Hypothalamus (tissue), 51 donors: ENCODE results near the gene TMEM258.

Experiments
- DNase-seq, 51 donors: peaks; one replicate each; lab custom pipeline; 2025; lab: John Stamatoyannopoulos, UW

Gene TMEM258

DNA sequence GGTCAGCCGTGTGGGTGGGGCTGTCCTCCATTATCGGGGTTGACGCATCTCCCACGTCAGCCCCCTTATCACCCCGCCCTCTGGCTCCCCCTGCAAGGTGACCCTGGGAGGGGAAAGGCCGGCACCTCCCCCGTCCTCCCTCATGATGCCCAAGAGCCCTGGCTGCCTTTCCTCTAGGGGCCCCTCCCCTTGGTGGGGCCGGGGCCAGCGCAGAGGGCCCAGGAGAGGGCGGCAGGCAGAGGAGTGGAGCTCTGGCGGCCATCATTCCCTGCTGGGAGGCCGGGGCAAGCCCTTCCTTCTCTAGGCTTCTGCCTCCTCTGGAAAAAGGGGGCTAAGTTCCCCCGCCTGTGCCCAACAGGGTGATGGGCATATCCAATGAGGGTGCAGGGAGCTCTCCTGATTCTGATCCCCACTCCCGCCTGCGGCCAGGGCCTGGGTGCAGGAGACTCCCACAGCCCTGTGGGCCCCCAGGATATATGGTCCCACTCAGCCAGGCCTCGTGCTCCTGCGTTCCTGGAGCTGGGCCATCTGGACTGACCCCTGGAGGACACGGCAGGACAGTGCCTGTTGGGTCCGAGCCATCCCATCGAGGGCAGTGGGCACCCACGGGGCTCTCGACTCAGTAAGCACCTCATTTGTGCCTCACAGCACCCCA, 27.7 kb downstream of the TMEM258 start:
- DNase-seq: no peak

DNA sequence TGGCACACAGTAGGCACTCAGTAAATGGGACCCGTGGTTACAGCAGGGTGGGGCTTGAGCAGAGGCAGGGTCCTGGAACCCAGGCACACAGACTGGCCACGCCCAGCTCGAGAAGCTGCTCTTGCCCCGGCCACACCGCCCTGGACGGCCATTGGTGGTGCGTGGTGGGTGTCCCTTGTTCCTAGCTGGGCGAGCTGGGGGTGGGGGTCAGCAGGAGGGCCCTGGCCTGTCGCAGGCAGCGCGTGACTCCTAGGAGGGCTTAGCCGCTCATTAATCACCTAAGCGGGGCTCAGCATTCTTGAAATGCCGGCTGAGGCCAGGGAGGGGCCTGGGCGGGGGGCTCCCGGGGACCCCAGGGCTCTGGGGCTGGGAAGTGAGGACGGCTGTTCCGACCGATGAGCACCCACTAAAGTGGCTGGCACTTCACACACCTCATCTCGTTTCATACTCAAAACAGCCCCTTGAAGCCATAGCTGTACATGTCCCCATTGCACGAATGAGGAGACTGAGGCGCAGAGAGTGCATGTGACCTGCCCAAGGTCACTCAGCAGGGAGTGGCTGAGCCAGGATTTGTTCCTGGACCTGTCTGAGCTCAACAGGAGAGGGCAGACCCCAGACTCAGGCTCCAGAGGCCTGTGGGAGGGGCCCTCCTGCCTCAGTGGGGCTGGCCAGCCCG, 28.3 kb downstream of the TMEM258 start:
- DNase-seq: no peak

DNA sequence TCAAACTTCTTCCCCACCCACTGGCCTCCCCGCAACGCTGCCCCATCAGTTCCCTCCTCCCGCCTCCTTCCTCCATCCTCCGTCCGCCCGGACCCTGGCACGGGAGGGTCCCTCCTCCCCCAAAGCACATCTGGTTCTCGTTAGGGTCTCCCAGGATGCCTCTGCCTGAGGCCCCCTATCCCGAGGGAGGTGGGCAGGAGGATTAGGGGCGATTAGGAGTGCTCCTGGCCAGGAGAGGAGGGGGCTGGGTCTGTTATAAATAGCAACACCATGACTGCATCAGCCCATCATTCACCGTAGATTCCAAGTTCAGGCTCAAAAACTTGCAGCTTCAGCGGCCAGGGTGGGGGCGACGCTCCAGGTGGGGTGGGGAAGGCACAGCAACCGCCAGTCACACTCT, 29.6 kb downstream of the TMEM258 start:
- no peak for DNase-seq

DNA sequence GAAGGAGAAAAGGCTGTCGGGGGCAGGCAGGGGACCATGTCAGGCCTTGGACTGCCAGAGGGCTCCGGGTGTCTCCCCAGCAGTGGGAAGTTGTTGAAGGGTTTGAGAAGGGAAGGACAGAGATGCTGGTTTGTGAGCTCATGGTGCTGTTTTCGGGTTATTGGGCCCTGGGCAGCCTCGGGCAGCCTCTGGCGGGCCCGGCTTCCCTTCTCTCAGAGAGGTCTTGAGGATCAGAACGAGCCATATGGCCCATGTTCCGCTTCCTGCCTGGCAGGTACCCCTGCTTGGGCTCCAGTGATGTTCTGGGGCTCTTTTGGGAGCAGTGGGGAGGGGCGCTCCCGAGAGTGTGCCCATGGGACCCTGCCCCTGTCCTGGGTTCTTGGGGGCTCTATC, 30.2 kb downstream of the TMEM258 start:
- DNase-seq: no peak

DNA sequence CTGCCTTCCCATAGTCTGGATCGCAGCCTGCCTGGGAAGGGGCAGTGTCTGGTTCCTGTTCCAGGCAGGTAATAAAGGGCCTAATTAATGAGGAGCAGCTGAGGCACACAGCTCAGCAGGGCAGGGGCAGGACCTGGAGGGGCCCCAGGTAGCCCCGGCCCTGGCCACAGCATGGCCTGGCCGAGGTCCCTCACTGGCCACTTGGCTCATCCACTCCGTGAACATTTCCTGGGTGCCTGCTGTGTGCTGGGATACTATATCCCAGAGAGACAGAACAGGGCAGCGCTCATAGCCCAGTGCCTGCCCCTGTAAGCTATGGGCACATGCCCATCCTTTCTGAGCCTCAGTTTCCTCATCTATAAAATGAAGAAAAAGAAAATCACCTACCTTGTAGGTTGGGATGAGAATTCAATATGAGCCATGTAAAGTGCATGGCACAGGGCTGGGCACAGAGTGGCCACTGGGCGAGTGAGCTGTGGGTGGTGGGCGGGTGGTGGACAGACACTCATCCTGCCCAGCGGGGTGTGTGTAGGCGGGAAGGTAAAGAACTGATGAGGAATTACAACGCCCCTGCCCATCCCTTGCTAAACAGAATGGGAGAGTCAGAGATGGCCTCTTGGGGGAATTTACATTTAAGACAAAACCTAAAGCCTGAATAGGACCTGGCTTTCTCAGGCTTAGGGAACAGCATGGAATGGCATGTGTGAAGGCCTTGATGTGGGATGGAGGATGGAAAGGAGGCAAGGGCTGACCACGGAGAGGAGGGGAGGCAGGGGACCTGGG, 30.8 kb downstream of the TMEM258 start:
- DNase-seq: peak in 2 of 51 donors; percentile 40 to 51

DNA sequence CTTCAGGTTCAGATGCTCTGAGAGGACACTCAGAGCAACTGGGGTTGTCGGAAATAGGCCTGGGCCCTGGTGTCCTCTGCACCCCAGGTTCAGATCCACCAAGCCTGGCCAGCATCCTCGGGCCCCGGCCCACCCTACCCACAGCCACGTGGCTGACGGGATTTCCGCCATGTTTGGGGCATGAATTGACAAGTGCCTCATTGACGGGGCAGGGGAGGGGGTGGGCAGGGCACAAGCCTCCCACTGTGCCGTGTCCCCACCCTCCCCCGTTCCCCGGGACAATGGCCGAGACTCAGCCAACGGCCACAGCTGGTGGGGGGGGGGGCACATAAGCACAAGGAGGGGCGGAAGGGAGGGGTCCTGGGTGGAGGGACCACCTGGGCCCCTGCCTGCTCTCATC, 31.5 kb downstream of the TMEM258 start:
- peak in 50 of 51 donors; percentile 14 to 93 (median 75) for DNase-seq

DNA sequence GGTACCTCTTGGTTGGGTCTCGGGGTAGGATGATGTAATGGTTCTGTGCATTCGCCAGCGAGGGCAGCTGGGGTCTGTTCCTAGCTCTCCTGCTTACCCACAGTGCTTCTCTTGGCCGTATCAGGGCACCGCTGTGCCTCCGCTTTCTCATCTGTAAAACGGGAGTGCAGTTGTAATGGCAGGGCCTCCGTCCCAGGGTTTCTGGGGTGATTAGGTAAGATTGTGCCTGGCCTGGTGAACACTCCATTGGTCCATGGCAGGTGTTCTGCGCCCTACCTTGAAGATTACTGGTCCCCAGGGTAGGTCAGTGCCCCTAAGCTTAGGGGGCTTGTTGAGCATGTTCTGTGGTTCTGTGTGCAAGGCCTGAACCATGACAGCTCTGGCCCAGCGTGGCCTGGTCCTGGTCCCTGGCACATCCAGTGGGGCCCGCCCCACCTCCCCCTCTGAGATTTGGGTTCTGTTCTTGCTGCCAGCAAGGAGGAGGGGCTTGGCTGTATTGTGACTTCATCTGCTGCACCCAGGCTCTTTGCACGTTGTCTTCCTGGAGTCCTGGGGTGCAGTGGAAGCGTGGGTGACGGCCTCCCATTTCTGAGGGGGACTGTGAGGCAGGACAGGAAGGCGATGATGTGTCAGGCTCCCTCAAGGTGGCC, 35.1 kb downstream of the TMEM258 start:
- peak in 16 of 51 donors; percentile 8 to 48 (median 34) for DNase-seq

DNA sequence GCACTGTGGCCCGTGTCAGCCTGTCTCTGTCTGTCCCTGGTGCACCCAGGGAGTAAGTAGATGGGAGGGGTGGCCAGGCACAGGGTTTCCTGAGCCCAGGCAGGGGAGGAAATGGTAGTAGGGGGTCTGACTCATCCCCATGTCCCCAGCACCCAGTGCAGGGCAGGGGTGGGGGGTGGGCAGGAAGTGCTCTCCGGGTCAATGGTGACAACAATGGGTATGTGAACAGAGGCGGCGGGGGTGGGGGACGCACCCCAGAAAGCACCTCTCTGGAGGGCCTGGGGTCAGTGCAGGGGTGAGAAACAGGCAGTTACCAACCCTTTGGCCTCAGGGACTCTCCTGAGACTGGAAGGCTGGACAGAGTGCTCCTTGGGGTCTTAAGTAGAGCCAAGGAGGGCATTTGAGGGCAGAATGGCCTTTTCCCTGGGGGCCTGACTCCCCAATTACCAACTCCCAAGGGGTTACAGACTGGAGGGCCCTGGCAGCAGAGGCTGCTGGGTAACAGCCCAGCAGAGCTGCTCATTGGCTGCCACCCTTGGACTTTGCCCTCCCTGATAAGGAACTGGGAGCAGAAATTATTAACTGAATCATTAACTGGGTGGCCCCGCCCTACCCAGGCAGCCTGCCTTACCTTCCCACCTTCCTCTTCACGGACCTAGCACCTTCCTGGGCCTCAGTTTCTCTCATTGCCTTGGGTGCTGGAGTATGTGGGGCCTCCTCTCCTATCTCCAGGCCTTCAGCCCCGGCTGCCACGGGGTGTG, 35.8 kb downstream of the TMEM258 start:
- DNase-seq: peak in 2 of 51 donors; percentile 31 to 51

DNA sequence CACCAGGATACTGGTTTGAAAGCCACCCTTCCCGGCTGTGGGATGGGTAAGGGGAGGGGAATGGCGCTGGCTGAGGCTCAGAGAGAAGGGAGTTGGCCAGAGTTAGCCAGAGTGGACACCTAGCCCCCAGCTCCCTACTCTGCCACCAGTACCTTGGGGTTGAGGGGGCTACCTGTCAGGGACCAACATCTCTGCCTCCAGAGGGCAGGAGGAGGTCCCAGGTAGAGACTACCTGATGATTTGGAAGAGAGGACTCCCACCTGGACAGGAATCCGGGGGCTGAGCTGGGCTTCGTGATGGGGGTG, 36.3 kb downstream of the TMEM258 start:
- no peak for DNase-seq

DNA sequence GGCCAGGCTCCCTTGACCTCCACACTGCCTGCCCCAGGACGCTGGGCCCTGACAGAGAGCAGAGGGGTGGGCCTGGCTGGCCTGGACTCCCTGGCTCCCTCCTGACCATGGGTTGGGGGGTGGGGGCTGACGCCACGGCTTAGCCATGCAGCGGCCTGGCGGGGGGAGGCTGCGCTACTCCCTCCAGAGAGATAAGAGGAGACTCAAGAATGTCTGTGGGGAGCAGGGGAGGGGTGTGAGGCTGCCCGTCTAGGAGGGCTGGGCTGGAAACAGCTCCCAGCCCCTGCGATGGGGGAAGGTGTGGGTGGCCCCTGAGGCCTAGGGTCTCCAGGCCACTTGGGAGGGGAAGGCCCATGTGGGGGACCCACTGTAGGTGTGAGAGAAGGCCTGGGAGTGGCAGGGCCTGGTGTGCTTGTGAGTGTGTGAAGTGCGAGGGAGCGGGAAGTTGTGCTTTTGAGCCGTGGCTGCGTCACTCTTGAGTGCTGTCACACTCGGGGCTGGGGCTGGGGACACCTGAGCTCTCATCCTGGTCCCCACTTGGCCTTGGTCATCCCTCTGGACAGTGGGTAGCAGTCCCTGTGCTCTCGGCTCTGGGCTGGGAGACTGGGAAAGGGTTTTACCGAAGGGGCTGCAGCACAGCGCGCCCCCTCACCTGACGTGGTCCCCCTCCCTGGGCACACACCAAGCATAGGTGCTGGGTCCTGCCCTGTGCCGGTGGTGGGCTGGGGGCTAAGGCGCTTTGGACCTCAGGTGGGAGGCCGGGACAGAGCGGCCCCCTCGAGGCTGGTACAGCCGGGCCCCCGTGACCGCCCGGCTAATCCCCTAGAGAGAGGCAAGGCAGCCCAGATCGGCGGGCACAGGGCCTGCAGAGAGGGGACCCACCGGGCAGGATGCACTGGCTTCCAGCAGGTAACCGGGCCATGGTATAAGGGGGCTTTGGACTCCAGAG, 37.6 kb downstream of the TMEM258 start:
- DNase-seq: peak in 1 of 51 donors; percentile 23

DNA sequence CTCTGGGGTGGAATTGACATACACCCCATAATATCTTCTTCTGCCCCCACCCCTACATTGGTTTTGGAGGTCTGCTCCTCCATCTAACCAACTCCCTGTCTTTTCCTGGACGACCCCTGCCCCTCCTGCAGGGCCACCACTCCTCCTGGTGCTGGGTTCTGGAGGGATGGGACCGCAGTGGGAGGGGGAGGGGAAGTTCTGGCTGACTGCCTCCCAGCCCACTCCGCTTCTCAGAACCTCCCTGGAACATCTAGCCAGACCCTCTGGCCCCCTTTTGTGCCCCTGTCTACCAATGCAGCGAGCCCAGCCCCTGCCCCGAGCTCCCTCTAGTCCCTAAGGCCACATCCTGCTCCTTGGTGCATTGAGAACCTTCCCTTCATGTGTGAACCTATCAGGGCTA, 38.7 kb downstream of the TMEM258 start:
- peak in 1 of 51 donors; percentile 17 for DNase-seq

DNA sequence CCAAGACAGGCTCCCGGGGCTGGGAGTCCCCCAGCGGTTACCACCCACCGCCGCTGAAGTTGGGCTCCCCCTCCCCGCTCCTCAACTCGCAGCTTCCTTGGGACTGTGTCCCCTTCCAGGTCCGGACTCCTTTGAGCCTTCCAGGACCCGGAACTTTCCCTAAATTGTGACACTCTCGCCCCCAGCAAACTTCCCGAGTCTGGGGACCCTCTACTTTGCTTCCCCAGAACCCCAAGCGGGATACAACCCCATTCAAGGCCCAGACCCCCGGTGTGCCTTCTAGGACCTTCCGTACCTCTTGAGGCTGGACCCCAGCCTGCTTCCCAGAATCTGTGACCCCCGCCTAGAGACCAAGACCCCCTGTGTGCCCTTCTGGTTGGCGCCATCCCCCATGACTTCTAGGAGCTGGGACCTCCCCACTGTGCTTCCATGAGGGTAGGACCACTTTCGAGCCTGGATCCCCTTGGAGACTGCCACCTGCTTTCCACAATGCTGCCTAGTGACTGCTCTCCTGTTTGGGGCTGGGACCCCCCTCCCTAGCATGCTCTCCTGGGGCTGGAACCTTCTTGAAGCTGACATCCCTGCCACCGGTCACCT, 39.4 kb downstream of the TMEM258 start:
- DNase-seq: no peak

DNA sequence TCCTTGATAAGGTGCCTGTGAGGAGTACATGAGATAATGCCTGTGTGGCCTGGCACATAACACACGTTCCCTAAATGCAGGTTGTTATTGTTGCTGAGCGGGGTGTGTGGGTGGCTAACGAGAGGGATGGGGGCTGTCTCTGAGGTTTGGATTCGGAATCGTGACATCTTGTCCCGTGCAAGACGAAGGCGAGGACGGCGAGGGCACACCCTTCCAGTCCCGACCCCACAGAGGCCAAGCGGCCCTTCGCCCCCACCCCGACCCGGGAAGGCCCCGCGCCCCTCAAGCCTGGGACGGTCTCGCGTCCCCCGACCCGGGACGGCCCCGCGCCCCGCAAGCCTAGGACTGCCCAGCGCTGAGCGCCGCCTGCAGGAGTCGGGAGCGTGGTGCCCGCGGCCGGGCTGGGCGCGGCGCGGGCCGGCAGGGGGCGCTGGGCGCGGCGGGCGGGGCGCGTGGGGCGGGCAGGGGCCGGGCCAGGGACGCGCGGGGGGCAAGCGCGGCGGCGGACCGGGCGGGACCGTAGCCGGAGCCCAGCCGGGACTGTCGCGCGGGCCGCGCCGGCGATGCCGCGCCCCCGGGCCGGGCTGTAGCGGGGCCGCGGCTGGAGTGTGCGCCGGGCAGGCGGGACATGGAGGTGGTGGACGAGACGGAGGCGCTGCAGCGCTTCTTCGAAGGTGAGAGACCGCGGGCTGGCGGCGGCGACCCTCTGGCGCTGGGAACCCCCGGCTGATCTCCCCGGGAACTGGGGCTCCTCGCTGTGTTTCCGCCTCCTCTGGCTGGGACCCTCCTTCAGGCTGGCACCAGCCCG, 40.1 kb downstream of the TMEM258 start, which contains the start of gene MYRF:
Gene MYRF, plus strand, starts transcription at position 520 of the 808 bp plus-strand sequence. Its CDS starts 109 bp downstream, at position 629.
- DNase-seq: peak in 37 of 51 donors; percentile 10 to 82 (median 47)

DNA sequence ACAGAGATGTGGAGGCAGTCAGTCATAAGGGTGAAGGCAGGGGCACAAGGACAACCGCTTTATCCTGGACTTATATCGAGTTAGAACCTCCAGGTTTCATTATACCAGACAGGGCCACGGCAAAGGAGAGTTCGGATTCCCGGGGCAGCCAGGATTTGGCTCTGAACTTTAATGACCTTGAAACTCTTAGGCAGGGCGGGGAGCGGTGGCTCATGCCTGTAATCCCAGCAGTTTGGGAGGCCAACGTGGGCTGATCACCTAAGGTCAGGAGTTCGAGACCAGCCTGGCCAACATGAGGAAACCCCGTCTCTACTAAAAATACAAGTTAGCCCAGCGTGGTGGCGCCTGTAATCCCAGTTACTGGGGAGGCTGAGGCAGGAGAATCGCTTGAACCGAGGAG, 41.0 kb downstream of the TMEM258 start:
- DNase-seq: no peak

DNA sequence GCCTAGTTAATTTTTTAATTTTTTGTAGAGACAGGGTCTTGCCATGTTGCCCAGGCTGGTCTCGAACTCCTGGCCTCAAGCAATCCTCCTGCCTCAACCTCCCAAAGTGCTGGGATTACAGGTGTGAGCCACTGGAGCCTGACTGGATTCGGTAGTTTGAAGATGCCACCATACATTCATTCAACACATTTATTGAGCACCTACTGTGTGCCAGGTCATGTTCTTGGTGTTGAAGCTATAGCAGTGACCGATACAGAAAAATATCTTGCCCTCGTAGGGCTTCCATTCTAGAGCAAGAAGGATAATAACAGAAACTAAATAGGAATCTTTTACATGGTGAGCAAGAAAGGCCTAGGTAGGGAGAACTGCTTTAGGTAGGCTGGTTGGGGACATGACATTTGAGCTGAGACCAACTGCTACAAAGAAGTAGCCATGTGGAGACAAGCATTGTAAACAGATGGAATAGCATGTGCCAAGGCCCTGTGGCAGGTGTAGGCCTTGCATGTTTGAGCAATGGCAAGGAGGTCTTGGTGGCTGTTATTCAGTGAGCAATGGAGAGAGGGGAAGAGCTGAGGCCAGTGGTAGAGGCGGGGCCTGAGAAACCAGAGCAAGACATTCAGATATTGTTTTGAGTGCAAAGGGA, 41.6 kb downstream of the TMEM258 start:
- DNase-seq: no peak

DNA sequence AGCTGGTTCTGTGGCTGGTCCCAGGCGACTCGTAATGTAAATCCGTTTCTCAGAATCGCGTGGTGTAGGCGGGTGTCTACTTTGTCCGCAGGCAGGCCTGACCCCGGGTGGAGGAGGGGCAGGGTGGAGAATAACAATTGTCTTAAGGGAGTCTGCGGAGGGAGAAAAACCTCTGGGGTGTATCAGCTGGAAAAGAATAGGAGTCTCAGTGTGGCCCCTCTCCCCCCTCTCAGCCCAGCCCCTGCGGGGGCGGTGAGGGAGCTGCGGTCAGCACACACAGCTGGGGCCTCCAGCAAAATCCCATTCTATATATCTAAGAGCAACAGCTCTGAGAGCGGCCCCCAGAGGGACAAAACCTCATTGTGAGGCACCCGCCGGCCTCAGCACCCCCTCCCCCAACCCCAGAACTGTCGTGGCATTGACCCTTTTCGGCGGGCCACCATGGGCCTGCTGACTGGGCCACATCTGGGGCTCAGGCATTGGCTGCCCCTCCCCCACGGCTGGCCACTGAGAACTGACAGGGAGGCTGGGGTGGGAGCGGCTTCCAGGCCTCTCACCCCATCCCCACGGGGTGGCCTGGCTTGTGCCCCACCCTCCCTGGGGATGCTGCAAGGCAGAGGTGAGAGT, 42.7 kb downstream of the TMEM258 start:
- peak in 50 of 51 donors; percentile 20 to 95 (median 85) for DNase-seq

DNA sequence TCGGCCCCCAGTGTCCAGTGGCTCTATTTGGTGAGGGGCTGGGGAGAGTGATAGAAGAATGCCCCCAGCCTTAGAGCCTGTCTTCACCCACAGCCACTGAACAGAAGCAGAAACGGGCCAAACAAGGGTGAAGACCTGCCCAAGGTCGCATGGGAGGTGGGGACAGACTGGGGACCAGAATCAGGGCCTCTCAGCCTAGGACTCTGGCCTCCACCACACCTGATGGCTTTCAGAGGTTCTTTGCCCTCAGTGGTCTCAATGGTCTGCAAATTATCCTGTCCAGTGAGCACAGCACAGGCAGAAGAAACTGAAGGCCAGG, 44.5 kb downstream of the TMEM258 start:
- DNase-seq: no peak
